NCI-H2081 (cell line): ENCODE data around the gene NUB1.

Experiments used
- DNase-seq, 2 experiments: peaks; one replicate each; lab custom pipeline; 2025; lab: John Stamatoyannopoulos, UW

The NUB1 gene

DNA sequence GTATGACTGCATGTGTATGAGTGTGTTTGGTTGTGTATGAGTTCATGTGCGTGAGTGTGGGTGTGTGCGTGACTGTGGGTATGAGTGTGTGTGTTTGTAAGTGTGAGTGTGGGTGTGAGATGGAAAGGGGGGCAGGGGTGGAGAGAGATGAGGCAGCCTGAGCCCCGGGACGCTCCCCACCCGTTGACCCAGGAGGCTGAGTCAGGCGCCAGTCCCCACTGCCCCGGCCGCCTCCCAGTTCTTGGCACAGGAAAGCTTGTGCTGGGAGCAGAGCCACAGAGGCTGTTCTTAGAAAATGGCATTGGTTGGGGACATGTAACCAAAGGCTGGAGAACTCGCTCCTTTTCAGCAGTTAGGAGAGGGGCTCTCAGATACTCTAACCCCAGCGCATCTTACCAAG is 27.8 kb upstream of the NUB1 start:
- DNase-seq, result no peak

DNA sequence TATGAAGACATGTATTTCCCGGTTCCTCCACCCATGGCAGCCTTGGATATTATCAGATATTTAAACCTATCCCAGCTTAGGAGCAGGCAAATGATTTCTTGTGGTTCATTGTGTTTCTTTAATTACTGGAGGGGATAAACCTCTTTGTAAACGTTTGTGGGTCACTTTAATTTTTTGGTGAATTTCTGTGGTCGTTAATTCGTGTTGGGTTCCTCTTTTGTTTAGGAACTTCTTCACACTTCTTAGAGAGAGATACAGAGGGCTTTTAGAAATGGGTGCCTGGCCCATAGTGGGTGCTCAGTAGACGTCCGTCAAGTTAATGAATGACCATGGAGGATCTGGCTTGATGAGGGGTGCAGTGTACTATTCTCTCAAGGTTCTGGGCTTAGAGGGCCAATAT is 27.2 kb upstream of the NUB1 start:
- no peak for DNase-seq

DNA sequence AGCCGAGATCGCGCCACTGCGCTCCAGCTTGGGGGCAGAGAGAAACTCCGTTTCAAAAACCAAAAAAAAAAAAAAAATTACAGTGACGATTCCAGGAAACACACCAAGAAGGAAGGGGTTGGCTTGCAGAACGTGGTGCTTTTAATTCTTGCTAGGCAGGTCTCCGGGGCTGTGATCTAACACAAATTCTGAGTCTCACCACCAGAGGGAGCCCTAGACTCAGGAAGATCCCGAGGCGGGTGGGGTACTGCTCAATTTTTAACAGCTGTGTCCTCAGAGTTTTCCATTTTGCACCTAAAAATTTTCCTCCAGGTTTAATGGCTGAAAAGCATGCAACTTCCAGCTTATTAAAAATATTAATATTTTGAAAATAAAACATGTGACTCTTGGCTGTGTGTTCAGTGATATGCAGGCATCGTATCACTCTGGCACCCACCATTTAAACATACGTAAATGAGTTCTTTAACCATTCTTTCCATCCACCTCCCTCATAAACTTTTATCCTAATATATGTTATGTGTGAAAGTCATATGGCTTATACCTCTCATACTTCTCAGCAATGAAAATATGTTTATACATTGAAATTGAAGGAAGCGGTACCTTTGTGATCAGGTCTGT is 26.5 kb upstream of the NUB1 start:
- DNase-seq, result peak; percentile 67 to 78

DNA sequence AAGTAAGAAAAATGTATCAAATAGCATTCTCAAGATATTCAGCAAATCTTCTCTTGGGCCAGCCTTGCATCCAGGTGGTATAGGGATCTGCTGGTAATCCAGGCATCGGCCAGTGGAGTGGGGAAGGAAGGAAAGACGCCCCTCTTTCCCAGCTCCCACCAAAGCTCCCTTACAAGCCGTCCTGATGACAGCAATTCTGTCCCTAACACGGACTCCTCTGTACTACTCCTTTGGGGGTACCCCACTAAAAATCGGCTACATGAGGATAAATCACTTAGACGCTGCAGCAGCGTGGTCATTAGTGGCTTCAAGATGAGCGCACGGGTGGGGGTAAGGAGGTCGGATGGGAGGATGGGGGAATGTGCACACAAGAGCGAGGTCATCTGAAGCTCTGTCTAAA is 24.7 kb upstream of the NUB1 start:
- DNase-seq, result no peak

DNA sequence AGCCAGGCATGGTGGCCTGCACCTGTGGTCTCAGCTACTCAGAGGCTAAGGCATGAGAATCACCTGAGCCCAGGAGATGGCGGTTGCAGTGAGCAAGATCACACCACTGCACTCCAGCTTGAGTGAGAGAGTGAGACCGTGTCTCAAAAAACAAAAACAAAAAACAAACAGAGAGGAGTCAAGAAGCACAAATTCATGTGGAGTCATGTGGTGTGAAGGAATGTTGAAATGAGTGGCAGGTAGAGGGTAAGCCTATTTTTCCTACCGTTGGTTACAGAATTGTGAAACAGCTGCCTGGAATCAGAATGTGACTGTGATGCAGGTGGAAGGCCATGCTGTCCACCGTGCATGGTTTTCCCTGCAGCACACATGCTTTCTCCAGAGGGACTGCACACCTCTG is 23.7 kb upstream of the NUB1 start:
- DNase-seq, result no peak

DNA sequence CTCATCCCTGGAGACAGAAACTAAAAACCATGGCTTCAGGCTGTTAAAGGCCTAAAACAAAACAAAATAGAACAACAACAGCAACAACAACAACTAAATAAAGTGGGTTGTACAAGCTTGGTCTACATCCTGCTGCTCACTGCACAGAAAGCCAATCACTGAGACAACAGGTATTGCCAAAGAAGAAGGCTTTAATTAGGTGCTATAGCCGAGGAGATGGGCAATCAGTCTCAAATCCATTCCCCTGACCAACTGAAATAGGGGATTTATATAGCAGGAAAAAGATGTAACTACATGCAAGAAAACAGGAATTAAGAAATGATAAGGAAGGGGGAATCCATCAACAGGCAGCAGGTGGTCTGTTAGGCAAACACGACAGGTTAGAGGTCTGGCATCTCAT is 22.4 kb upstream of the NUB1 start:
- no peak for DNase-seq

DNA sequence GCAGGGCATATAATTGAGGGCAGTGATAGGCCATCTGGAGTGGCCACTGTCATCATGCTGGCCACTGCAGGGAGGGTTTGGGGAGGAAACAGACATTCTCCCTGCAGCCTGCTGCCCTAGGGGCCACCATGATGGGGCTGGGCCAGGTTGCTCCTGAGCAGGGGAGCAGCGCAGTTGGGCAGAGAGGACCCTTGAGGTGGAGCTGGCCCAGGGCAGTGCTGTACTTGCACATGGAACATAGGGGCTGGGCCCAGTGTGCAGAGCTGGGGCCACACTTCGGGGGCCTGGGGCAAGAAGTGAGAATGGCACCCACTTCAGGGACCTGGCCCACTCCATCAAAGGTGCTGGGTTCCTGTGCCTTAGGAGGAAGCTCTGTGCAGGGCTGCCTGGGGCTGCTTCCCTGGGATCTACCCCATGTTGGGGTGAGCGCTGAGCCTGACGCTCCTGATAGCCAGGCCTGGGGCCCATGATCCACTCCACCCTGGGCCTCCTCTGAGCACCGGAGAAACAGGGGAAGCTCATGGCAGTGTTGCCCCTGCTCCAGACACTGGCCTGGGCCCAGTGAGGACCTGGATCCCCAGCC is 21.3 kb upstream of the NUB1 start:
- DNase-seq, result no peak

DNA sequence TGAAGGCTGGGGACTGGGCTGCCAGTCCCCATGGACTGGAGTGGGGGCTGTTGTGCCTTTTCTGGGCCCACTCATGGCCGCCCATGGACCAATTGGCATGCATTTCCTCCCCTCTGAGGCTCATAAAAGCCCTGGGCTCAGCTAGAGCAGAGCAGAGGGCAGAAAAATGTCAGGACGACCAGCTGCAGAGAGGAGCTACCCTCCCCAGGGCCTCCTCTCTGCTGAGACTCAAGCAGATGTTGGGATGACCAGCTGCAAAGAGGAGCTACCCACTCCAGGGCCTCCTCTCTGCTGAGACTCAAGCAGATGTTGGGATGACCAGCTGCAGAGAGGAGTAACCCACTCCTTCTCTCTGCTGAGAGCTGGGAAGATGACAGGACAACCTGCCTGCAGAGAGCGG is 20.3 kb upstream of the NUB1 start:
- no peak for DNase-seq

DNA sequence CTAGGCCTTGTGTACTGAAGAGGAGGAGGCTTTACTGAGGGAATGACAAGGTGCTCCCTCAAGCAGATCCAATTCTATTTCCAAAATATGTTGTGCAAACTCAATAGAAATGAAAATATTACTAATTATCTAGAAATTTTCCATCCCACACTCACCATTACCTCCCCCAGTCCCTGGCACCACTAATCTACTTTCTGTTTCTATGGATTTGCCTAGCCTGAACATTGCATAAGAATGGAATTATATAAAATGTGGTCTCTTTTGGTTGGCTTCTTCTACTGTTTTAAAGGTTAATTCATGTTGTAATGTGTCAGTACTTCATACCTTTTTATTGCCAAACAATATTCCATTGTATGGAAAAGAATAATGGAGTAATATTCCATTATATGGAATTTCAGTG is 18.7 kb upstream of the NUB1 start:
- DNase-seq, result no peak

DNA sequence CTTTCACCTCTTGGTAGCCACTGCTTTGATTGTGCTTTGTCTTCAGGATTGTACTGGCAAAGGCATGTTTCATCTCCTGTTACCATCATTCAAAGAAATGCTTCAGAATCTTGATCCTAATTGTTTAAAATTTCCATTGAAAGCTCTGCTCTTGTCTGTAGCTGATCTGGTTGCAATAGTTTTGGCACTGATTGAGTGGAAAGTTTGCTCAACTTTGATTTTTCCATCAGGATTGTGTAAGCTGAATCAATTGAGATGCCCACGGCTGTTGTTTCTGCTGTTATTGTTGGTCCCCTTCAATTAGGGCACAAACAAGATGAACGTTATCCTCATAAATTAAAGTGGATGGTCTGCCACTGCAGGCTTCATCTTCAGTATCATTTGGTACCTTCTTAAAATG is 14.6 kb upstream of the NUB1 start:
- no peak for DNase-seq

DNA sequence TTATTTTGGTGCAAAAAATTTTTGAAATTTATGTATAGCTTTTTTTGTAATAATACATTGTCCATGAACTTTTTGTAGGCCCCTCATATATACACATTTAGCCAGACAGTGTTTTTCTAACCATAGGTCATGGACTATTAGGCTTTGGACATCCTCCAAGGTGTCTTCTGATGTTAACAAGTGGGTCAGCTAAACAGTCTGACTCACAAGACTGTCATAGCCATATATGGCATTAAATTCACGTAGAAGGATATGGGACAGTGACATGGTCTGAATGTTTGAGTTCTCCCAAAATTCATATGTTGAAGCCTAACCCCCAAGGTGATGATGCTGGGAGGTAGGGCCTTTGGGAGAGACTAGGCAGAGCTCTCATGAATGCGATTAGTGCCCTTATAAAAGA is 14.0 kb upstream of the NUB1 start:
- DNase-seq, result no peak

DNA sequence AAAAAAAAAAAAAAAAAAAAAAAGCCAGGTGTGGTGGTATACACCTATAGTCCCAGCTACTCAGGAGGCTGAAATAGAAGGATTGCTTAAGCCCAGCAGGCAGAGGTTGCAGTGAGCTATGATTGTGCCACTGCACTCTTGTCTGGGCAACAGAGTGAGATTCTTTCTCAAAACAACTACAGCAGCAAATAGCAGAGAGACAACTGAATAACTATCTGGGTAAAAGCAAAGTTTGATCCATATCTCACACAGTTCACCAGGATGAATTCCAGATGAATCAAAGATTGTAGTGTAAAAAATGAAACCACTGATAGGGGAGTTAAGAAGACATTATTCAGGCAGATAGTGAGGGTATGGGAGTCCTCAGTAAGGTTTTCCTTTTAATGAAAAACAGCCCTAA is 11.4 kb upstream of the NUB1 start:
- no peak for DNase-seq

DNA sequence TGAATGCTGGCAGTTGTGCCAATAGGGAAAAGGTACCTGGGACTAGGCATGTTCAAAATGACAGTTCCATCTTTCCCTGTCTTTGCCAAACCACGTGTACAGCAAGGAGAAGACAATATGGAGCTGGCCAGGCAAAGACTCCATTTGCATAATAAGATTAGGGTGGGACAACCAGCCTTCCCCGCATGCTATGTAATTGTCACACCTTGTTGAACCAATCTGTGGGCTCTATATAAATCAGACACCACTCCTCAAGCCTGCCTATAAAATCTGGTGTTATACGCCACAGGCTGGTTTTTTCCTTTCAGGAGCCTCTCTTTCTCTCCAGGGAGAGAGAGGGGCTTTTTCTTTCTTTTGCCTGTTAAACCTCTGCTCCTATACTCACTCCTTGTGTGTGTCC is 11.0 kb upstream of the NUB1 start:
- no peak for DNase-seq

DNA sequence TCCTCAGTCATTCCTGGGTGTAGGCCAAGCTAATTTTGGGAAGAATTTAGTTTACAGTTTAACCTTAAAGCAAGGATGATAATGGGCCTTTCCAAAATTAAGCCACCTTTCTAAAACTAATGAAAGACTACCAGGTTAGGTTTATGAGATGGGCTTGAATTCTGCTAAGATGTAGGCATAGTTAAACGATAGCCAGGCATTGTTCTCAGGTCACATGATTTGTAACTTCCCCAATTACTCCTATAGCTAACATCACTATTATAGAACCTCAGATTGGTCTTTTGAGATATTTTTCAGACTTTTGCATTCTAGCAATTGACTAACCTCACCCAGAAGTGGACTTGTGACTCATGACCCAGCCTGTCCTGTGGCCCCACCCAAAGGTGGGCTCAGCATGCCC is 7.0 kb upstream of the NUB1 start:
- no peak for DNase-seq

DNA sequence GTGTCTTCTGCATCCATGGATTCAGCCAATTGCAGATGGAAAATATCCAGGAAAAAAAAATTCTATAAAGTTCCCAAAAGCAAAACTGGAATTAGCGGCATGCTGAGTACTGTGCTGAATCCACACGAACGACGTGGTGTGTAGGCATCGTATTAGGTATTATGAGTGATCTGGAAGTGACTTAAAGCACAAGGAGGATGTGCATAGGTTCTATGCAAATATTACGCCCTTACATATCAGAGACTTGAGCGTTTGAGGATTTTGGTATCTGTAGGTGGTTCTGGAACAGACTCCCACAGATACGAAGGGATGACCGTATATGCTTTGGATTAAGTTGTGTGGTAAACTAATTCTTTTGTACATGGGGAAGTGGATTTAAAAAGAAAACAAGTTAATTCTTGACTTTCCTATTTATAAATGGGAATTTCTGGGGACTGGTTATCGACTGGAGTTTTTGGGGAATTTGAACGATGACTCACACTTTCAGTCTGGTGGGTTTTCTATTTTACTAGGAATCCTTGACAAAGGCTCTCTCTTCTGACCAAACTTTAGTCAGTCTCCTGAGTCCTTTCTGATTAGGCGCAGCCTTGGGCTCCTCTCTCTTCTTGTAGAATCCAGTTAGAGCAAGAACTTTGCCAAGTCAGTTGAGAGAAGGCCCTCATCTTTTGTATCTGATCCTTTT is 5.4 kb upstream of the NUB1 start:
- DNase-seq, result no peak

DNA sequence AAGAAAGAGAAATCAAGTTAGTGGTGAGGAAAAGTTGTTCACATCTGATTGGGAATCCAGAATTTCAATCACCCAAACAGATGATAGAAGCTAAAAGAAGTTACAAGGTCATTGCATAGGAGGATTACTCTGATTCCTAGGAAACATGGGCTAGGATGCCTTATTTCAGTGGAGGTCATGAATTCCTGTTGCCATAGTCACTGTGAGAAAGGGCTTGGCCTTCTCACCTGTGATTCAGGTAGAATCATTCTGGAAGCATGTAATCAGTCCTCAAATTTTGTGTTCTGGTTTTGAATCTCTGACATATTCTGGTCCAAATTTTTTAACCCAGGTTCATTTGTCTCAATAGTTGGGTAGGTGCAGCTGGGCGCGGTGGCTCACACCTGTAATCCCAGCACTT is 4.3 kb upstream of the NUB1 start:
- no peak for DNase-seq

DNA sequence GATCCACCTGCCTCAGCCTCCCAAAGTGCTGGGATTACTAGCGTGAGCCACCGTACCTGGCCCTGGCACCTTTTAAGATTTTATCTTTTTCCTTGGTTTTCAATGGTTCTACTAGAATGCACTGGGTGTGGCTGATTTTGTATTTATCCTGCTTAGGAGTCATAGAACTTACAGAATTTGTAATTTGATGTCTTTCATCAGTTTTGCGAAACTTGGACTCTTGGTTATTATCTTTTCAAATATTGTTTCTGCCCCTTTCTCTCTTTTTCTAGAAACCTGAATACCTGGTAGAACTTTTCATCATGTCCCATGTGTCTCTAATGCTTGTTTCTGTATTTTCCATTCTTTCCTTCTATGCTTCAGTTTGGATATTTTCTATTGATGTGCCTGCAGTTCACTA is 2.8 kb upstream of the NUB1 start:
- no peak for DNase-seq

DNA sequence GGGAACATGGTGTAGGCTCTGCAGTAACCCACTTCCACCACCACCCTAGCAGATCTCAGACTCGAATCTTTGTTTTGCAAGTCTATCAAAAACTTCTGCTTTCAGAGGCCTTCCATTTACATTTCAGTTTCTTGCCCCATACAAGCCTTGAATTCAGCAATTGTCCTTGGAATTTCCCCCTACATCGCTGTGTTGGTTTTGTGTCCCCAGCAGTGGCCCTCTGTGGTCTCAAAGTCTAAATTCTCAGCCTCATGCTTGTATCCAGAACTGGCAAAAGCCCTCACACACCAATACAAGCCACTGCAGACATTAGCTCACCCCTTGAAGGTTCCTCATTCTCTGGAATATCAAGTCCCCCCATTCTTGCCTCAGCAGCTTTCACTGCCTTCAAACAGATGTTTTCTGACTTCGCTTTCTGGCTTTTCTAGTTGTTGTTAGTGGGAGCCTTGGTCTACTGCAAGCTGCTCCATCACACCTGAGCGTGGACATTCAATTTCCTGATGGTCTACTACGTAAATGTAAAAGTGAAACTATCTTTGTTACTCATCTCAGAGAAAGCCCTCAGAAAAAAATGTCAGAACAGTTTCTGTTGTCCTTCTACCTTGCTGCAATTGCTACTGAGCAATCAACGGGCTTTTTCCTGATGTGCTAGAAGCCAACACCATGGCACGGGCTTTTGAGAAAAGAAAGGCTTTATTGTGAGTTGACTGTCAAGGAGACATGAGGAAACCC is 1.8 kb upstream of the NUB1 start:
- no peak for DNase-seq

DNA sequence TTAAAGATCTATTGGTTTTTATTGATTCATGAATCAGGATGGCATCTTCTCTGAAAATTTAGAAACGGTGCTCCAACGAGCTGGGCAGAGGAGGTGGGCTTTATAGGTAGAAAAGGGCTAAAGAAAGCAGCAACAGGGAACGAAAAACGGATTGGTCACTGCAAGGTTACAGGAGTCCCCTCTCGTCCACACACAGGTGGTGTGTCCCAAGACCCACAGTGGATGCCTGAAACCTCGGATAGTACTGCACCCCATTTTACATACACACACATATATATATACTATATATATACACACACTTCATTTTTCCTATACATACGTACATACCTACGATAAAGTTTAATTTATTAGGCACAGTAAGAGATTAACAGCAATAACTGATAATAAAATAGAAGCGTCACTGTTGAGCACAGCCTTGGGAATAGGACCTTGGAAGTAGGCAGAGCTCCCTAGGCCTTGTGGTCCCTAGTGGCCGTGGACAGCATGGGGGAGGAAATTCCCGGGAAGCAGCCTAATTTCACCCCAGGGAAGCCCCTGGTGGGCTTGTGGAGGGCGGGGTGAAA is 737 bp upstream of the NUB1 start:
- DNase-seq, result no peak

DNA sequence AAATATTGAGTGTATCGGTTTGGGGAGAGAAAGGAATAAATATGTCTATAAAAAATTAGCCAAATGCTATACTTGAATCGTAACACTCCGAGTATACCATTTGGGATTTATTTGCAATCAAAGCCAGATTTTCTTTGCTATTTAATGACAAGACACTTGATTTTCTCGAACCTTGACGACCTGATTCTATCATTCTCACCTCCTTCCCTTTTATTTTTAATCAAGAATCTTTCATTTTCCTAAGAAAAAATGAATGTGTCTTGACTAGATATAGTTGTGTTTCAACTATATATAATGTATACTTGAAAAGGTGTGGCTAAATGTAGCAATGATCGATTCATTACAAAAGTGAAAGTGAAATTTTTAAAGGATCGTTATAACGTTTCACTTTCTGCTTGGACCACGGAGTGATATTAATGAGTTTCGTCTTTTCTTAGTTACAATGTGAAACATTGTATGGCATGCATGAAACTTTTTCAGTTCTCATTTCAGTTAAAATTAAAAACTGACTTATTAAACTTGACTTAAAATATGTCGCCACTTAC is 562 bp downstream of the NUB1 start:
- DNase-seq, result no peak

DNA sequence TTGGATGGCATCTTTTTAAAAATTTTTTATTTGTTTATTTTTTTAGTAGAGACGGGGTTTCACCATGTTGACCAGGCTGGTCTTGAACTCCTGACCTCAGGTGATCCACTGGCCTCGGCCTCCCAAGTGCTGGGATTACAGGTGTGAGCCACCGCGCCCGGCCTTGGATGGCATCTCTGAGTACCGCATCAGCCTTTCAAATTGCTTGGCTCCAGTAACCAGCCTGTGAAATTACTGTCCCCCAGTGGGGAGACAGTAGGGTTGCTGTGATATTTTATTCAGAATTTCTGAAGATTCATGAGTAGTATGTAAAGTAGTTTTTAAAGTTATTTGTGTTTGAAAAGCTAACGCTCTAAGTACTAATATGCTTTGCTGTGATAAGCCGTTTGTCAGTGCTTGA is 1.2 kb downstream of the NUB1 start:
- DNase-seq, result no peak

DNA sequence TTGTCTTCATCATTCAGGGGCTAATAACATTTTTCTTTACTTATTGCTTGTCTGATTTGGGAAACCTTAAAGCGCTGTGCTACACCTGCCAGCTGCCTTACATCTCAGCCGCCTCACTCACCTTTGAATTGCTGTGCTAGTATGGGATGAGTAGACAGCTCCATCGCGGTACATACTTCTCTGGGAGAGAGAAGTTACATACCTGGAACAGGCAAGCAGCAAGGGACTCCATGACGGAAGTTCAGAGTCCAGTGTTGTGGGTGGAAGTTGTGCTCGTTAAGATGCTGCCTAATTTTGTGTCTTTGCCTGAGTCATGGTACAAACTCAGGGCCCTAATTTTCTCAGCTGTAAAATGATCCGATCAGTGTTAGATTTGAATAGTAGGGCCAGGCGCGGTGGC is 1.9 kb downstream of the NUB1 start:
- DNase-seq, result no peak
